Measurements from ENCODE around the gene SYT15. TPM values are rescaled to one million over a fixed set of nuclear protein-coding genes. Genes with fewer than 3 reads are reported as not detected.

Gene SYT15
- polyA plus RNA-seq, 1 of the 3 experiments (the other 2 are of a cell fraction) = 0.07 TPM

GRCh38 chr10:46537309-46537708 is 41.6 kb upstream of the SYT15 start (continued):
- TF ChIP-seq FOXM1 (IDR thresholded peaks at IDR 0.05; ENCODE audit: low read depth) (no peak), PBX3 (IDR thresholded peaks at IDR 0.05) (no peak), TAF1 (IDR thresholded peaks at IDR 0.05; ENCODE audit: borderline replicate concordance, low read depth, low read length) (no peak), GABPA (IDR thresholded peaks at IDR 0.05; ENCODE audit: low read depth) (no peak), IRF3 (IDR thresholded peaks at IDR 0.05; ENCODE audit: low read depth, low read length) (no peak), CTCF (IDR thresholded peaks at IDR 0.05) (no peak), MXI1 (IDR thresholded peaks at IDR 0.05; ENCODE audit: low read depth, low read length) (no peak), ZBTB33 (IDR thresholded peaks at IDR 0.05; ENCODE audit: borderline replicate concordance, low read depth) (no peak), EZH2phosphoT487 (IDR thresholded peaks at IDR 0.05; ENCODE audit: borderline replicate concordance, low read depth) (no peak), TEAD4 (IDR thresholded peaks at IDR 0.05; ENCODE audit: borderline replicate concordance, insufficient read depth) (no peak)

GRCh38 chr10:46538155-46538554 is 40.8 kb upstream of the SYT15 start:
- no peaks in the 10 kb centered on the region for H3K79me2 ChIP-seq (ENCODE audit: insufficient read depth)
- no peaks in the 10 kb centered on the region for H3K9me2 ChIP-seq
- H2AFZ ChIP-seq (ENCODE audit: low read depth) = no peak overlapping the region
- ChIA-PET POLR2A (no interaction called here), CTCF (interaction anchor here (3.2 kb wide), 1 partner anchor 10 kb away, joined by 14 read pairs; no protein-coding TSS in a partner anchor)
- H3K4me2 ChIP-seq = no peak overlapping the region
- H3K27me3 ChIP-seq (ENCODE audit: insufficient read depth) = no peaks in the 10 kb centered on the region
- no peak overlapping the region for H3K27ac ChIP-seq (ENCODE audit: low read depth in 2 of 2, low read length in 1 of 2)
- no peaks in the 10 kb centered on the region for H3K9me3 ChIP-seq
- 74% methylated on average over 5 of the region's 5 CpGs for WGBS (ENCODE audit: low lambda C conversion rate)
- no peak overlapping the region for H3K9ac ChIP-seq
- H4K20me1 ChIP-seq (ENCODE audit: insufficient read depth) = no peaks in the 10 kb centered on the region
- no peaks in the 10 kb centered on the region for H3K36me3 ChIP-seq (replicated peaks in 1 of 2; ENCODE audit: control insufficient read depth in 1 of 2, insufficient read depth in 2 of 2, low read length in 1 of 2)
- H3F3A ChIP-seq (replicated peaks; ENCODE audit: insufficient read depth) = no peaks in the 10 kb centered on the region
- DNase-seq = no peak
- H3K4me1 ChIP-seq (ENCODE audit: control insufficient read depth in 1 of 2, insufficient read depth in 2 of 2, low read depth in 1 of 2, low read length in 1 of 2) = no peaks in the 10 kb centered on the region
- H3K4me3 ChIP-seq (ENCODE audit: low read depth in 2 of 2, low read length in 1 of 2) = no peak overlapping the region
- TF ChIP-seq NFIC (IDR thresholded peaks at IDR 0.05; ENCODE audit: borderline replicate concordance) (no peak), RFX5 (IDR thresholded peaks at IDR 0.05; ENCODE audit: low read length) (no peak), GABPA (IDR thresholded peaks at IDR 0.05; ENCODE audit: low read depth) (no peak), RAD21 (IDR thresholded peaks at IDR 0.05; ENCODE audit: low read length) (no peak), JUND (IDR thresholded peaks at IDR 0.05) (no peak), FOSL2 (IDR thresholded peaks at IDR 0.05; ENCODE audit: borderline replicate concordance, low read depth) (no peak), MXI1 (IDR thresholded peaks at IDR 0.05; ENCODE audit: low read depth, low read length) (no peak), MEF2A (IDR thresholded peaks at IDR 0.05; ENCODE audit: borderline replicate concordance, low read depth) (no peak), IRF3 (IDR thresholded peaks at IDR 0.05; ENCODE audit: low read depth, low read length) (no peak), REST (IDR thresholded peaks at IDR 0.05; ENCODE audit: low read depth, low read length) (no peak), EZH2phosphoT487 (IDR thresholded peaks at IDR 0.05; ENCODE audit: borderline replicate concordance, low read depth) (no peak), CTCF (IDR thresholded peaks at IDR 0.05) (no peak)
